SH-SY5Y (cell line): Measurements from ENCODE around the gene CTSH.

Experiments
- GATA2 ChIP-seq: IDR thresholded peaks from 2 replicates; pipeline ENCODE4 v1.6.1; 2011; ENCODE audit warnings: mild to moderate bottlenecking, low read depth, low read length
- GATA3 ChIP-seq: IDR thresholded peaks from 2 replicates; pipeline ENCODE4 v1.6.1; 2011; ENCODE audit warnings: low read depth, mild to moderate bottlenecking, low read length, moderate library complexity

The CTSH gene

DNA sequence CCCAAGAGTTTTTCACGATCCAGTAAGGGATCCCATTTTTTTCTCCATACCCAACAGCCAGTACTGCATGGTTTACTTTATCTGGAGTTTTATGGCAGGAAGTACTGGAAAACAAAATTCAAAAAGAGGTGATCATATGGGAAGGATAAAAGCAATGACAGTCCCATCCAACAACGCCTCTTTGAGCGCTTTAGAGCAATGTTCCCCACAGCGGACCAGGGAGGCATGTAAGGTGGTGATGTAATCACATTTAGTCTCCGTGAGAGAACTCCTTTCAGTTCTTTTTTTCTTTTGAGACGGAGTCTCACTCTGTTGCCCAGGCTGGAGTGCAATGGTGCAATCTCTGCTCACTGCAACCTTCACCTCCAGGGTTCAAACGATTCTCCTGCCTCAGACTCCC is 21.8 kb downstream of the CTSH start:
- TF ChIP-seq GATA2 (no peak), GATA3 (no peak)

DNA sequence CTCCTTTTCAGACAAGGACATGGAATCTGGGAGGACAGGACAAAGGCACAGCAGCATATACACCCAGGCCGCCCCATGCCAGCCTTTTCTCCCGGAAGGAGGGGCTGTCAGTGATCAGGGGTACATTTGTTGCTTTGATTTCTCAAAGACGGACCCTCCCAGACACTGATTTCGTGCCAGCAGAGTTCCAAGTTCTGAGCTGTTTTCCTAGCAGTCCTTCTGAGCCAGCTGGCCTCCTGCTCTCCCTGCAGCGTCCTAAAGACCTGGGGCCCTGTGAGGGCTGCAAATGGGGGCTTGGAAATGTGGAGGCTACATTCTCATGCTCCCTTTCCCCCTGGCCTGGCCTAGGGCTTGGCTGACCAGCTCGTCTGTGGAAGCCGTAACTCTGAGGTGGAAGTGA is 22.3 kb downstream of the CTSH start:
- TF ChIP-seq GATA2 (no peak), GATA3 (no peak)

DNA sequence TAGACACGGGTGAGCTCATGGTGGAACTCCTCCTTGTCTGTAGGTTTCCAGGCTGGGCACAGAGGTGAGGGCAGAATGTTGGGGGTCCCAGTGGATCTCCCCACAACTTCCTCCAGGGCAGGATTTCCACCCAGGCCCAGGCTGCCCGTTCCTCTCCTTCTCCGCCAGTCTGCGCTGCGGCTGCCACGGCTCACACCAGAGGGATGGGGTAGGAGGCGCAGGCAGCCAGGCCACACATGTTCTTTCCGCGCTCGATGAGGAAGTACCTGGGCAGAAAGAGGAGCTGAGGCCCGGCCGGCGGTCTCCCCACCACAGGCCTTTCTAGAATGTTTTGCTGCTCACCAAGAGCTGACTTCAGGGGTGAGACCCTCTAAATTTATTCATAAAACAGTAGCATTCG is 22.9 kb downstream of the CTSH start:
- TF ChIP-seq GATA3 = no peak
- no peak for TF ChIP-seq GATA2

DNA sequence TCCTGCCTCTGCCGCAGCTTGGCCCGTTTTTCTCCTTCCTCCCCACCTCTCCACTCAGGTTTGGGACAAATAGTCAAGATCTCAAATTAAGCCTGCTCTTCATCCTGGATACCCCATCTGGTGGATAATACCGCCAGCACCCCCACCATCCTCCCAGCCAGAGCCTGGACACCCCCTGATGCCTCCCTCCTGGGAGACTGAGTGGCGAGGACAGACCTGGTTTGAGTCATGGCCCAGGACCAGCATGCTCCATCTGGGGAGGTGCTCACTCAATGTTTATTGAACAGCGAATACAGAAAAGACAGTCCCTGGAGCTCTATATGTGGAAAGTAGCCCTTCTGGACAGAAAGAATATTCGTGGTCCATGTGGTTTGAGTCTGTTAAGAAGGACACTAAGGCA is 23.3 kb downstream of the CTSH start:
- TF ChIP-seq GATA3 (no peak), GATA2 (no peak)

DNA sequence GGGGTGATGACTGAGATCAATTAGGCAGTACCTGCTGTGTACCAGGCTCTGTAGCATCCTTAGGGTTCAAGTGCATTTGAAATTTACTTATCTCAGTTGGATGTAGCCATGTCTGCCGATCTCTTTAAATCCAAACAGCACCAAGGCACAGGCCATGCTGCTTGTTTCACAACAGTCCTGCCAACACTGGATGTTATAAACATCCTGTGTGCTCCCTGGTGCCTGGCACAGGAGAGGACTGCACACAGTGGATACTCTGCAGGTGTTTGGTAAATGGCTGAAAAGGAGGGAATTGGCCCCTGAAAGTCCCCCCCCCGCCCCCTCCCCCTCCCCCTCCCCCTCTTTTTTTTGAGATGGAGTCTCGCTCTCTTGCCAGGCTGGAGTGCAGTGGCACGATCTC is 27.0 kb downstream of the CTSH start:
- TF ChIP-seq GATA3 = no peak
- no peak for TF ChIP-seq GATA2

DNA sequence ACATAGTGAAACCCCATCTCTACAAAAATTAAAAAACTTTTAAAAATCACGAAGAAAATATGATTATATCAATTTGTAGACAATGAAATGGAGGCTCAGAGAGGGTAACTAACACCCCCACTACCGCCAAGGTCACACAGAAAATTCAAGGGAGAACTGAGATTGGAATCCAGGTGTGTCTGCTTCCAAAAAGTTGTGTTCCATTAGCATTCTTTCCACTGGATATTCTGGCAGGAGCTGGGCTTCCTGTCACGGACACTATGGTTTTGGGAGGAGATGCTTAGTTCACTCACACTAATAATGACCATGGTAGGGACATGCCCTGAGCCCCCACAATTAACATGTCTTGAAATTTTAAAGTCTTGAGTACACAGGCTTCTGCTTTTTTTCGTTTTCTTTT is 28.8 kb downstream of the CTSH start:
- TF ChIP-seq GATA3 (no peak), GATA2 (no peak)

DNA sequence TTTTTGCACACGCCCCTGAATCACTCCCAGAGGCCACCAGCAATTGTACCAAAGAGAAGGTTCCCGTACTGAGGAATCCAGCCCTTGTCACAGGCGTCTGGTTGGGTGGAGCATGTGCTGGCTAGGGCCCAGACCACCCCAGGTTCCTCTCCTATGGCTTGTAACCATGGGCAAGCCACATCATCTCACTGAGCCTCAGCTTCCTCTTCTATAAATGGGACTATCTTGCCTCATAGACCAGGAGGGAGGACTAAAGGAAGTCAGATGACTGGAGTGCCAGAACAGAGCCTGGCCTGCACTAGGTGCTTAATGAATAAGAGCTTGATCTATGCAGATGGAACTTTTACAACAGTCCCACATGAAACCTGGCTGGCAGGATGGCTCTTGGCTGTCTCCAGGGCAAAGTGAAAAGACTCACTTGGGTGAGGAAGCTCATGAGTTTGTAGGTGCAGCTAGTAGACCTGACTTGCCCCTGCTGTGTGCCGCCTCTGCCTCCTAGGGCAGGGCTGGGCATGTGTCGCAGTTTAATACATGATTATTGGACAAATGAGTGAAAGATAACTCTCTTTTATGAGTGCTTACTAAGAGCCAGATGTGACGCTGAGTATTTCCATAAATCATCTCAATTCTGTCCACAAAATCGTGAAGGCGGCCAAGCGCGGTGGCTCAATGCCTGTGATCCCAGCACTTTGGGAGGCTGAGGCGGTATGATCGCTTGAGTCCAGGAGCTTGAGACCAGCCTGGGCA is 29.3 kb downstream of the CTSH start:
- TF ChIP-seq GATA3 (no peak), GATA2 (no peak)

DNA sequence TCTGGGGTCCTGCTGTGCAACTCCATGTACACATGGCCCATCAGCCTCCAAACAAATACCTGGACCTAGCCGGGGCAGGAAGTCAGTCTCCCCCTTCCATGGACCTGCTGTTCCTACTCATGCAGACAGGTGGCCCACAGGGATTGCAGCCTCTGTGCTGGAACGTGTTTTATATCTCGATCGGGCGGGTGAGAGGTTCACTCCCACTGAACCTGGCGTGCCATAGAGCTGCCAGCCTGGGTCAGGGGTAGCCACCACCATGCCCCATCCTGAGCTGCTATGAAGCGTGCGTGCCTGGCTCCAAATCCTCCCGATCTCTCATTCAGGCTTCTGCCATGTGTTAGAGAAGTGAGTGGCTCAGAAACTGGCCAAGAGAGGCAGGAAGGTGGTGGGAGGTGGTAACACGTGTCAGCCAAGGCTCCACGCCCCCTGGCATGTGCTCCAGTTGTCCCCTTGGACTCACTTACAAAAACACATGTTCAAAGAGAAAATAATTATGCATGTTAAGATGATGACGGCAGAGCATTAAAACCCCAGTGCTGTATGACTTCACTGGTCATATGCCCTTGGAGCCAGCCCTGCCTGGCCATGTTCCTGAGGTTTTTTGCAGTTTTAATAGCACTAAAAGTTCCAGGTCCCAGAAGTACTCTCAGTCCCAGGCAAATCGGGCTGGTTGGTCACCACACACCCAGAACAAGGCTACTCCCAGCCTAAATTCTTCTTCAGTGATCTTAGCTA is 30.6 kb downstream of the CTSH start:
- TF ChIP-seq GATA2 (no peak), GATA3 (no peak)

DNA sequence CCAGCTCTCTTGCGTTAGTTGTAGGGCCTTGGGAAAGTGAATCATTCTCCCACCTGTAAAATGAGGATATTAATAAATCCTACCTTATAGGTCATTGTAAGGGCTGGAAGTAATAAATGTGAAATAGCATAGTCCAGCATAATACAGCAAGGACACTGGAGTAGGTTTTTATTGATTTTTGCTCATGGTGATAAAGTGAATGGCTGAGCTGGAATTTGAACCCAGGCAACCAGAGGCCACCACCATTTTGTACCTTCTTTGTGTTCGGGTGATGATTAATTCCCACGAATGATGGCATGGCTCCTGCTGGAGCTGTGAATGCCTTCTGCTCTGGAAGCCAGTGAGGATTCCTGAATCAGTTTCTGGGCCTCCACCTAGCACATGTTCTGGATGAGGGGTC is 31.8 kb downstream of the CTSH start:
- TF ChIP-seq GATA2 (no peak), GATA3 (no peak)

DNA sequence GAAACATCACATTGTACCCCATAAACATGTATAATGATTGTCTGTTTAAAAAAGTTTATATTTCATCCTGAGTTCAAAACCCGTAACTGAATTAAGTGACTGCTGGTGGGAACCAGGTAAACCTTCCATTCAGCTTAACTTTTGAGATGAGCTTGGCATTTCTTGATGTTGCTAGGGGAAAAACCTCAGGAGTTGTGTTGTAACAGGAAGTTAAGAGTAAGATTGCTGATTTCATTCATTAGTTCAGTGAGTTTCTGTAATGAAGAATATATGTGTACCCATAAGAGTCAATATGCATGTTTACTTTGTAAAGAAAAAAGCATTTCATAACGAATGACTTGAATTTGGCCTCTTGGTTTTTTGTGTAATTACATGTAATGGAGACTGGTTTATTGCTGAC is 32.5 kb downstream of the CTSH start:
- TF ChIP-seq GATA3 = no peak
- no peak for TF ChIP-seq GATA2

DNA sequence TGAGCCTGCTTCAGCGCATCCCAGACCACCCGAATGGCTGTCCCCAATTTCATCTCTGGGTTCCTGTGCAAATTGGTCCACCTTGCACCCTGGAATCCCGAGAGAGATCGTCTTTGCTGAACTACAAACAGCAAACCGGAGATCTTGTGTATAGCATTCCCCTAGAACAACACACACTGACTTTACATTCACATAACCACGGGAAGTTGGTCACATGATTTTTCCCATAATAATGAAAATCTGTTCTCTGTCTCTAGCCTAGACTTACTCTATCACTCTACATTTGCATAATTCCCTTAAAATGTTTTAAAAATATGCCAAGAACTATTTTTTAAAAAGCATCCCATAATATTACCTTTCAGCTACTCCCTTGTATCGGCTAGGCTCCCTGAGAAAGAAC is 34.6 kb downstream of the CTSH start:
- TF ChIP-seq GATA3 (no peak), GATA2 (no peak)

DNA sequence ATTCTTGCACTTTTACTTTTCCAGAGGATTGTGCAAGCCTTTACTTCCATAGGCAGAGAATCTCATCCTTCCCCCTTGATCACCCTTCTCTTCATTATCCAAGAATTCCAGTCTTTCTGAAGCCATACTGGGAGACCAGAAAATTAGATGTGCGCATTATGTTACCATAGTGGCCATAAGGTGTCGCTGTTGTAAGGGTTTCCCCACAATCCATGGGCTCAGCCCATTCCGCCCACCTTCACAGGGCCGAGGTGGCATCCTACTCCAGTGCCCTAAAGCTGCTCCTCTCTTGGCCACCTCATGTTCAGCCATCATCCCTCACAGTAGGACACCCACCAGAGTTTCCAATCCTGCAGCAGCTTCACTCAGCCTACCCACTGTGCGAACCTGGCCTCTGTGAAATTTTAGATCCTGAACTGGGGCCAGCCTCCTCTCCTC is 35.0 kb downstream of the CTSH start:
- TF ChIP-seq GATA3 (no peak), GATA2 (no peak)

DNA sequence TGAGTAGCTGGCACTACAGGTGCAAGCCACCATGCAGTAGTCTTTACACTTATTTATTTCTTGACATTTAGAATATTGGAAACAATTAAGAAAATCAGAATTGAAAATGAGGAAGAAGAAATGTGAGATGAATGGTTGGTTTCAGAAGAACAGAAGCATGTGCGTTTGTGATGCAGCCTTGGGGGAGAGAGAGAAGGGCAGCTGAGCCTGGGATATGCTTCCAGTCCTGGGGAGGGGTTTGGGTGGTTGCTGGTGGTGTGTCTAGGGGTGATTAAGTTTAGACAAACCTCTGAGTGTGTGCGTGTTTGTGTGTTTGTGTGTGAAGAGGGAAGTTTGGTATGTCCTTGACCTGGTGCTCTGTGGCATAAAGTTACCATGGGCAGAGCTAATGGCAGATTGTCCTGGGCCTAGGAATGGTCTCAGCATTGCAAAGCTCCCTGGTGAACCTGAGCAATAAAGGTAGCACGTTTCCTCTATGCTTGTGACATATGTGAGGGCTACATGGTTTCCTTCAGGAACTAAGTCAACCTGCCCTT is 35.6 kb downstream of the CTSH start:
- TF ChIP-seq GATA2 = no peak
- no peak for TF ChIP-seq GATA3

DNA sequence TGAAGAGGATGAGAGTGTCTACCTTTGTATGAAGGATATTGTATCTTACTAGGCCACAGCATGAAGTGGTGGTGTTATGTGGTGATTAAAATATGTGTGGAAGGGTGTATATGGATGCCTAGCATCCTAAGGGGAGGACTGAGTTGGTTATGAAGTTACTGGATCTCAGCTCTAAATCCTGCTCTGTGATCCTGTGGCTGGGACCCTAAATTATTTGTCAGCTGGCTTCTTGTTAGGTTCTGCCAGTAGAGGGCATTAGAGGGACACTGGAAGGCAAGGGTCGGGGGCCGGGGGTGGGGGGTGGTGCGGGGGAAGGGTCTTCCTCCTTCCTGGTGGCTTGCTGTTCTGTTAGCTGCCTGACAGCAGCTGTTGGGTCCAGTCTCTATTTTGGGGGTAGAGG is 37.3 kb downstream of the CTSH start:
- TF ChIP-seq GATA3 (no peak), GATA2 (no peak)

DNA sequence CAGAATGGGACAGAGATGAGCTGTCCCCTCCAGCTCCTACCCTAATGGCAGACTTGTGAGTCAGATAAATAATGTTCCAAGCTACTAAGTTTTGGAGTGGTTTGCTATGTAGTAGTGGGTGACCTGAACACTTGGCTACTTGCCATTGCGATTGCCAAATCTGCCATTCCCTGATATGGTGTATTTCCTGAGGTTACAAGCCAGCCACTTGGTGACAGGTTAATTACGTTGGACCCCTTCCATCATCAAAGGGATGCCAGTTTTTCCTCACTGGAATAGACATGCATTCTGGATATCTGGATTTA is 38.6 kb downstream of the CTSH start:
- TF ChIP-seq GATA2 (no peak), GATA3 (no peak)
